Measurements from ENCODE around the gene ZNF772.

Gene ZNF772

GRCh38 chr19:57435062-57435978, 42.0 kb downstream of the ZNF772 start, which contains the start of gene ZNF749:
TSS of gene ZNF749 (plus strand) at chr19:57435325. CDS start at chr19:57435579, 254 bp downstream.
- peak; percentile 69 to 99 (median 96) for DNase-seq

- DNase-seq, result no peak
These were observed 42.8 kb downstream of the ZNF772 start for GRCh38 chr19:57434386-57435061.

- no peak for DNase-seq
These were observed 56.3 kb downstream of the ZNF772 start for GRCh38 chr19:57421037-57421436.

GRCh38 chr19:57419439-57419838, 57.9 kb downstream of the ZNF772 start:
- DNase-seq, result no peak

Data from anterior cingulate cortex (tissue), 58 donors.